Breast epithelium (tissue), 3 donors: ENCODE results near the gene MYO6.

Experiments
- POLR2AphosphoS5 ChIP-seq, 3 donors: sonication (generic); formaldehyde crosslinking; IDR thresholded peaks; one replicate each; pipeline ENCODE4 v1.6.1; 2017; ENCODE audit warnings: antibody characterized with exemption in 3 of 3
- TF ChIP-seq, protein P1 (sequence below), 3 donors: fragments of 450-650 bp; IDR thresholded peaks; one replicate each; pipeline ENCODE4 v1.5.1; 2016 to 2017; ENCODE audit warnings: antibody characterized with exemption in 3 of 3, mild to moderate bottlenecking in 3 of 3, moderate library complexity in 3 of 3

- TF ChIP-seq, protein P1, sequence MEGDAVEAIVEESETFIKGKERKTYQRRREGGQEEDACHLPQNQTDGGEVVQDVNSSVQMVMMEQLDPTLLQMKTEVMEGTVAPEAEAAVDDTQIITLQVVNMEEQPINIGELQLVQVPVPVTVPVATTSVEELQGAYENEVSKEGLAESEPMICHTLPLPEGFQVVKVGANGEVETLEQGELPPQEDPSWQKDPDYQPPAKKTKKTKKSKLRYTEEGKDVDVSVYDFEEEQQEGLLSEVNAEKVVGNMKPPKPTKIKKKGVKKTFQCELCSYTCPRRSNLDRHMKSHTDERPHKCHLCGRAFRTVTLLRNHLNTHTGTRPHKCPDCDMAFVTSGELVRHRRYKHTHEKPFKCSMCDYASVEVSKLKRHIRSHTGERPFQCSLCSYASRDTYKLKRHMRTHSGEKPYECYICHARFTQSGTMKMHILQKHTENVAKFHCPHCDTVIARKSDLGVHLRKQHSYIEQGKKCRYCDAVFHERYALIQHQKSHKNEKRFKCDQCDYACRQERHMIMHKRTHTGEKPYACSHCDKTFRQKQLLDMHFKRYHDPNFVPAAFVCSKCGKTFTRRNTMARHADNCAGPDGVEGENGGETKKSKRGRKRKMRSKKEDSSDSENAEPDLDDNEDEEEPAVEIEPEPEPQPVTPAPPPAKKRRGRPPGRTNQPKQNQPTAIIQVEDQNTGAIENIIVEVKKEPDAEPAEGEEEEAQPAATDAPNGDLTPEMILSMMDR (IDR thresholded peaks at IDR 0.05), result no peak
- no peak for TF ChIP-seq POLR2AphosphoS5 (IDR thresholded peaks at IDR 0.05)
Measured at GRCh38 chr6:75893776-75894152, 144.7 kb downstream of the MYO6 start.
